HCT116 (cell line): ENCODE data around the gene FGD5. TPM values are rescaled to one million over a fixed set of nuclear protein-coding genes. Genes with fewer than 3 reads are reported as not detected.

ENCODE experiments used
- ATAC-seq: fragments of 200-7000 bp; cut with Tn5 transposase; 2 replicates; pipeline ENCODE4 v1.9.1; 2020; ENCODE audit warnings: mild to moderate bottlenecking, moderate library complexity
- BruUV-seq: library from RNA; stranded (reverse); fragments of 400-500 nt; replicated peaks from 2 replicates; lab custom pipeline; 2021; lab: Mats Ljungman, UMichigan
- CTCF ChIA-PET: fragments of 300-600 bp; sonication (Branson Sonifier 250); formaldehyde crosslinking; loops from one replicate; lab custom pipeline; 2021; ENCODE audit warnings: antibody characterized with exemption; lab: Charles Lee
- POLR2A ChIA-PET: fragments of 300-600, 350-600 bp; sonication (Branson Sonifier 250); formaldehyde crosslinking; loops from one replicate; lab custom pipeline; 2021; ENCODE audit warnings: antibody characterized with exemption; lab: Charles Lee
- RAD21 ChIA-PET, 2 experiments: fragments of 300-600 bp; sonication (Branson Sonifier 250); formaldehyde crosslinking; loops; one replicate each; lab custom pipeline; 2023; ENCODE audit warnings: low total read pairs in 2 of 2; ENCODE audit not compliant: uncharacterized antibody in 2 of 2, unreplicated experiment in 2 of 2, low non-redundant PET in 1 of 2; lab: Charles Lee
- DNase-seq: peaks from one replicate; pipeline ENCODE4 v3.0.0-alpha.2; 2010; ENCODE audit warnings: low read depth, low spot score
- H2AFZ ChIP-seq: fragments of 200-600 bp; shearing (Covaris generic), sonication (generic); 2 replicates; pipeline ENCODE4 v1.6.1; 2017; ENCODE audit warnings: low read depth, mixed run types, mixed read lengths, antibody characterized with exemption, low read length; ENCODE audit not compliant: poor library complexity, severe bottlenecking
- H3K27ac ChIP-seq: 2 replicates; pipeline ENCODE4 v1.5.1; 2012; ENCODE audit warnings: low read depth, low read length
- H3K27me3 ChIP-seq: fragments of 200-600 bp; sonication (generic); 2 replicates; pipeline ENCODE4 v1.6.1; 2016; ENCODE audit warnings: mixed run types, low read length, mixed read lengths; ENCODE audit not compliant: insufficient read depth
- H3K36me3 ChIP-seq, 2 experiments: fragments of 200-500 bp in 1 of 2; fragments of 200-600 bp in 1 of 2; sonication (Bioruptor generic) in 1 of 2; sonication (generic) in 1 of 2; 2 replicates each; pipeline versions ENCODE4 v1.5.1 to v1.6.1; 2014 to 2016; ENCODE audit warnings: low read length in 2 of 2, inconsistent platforms in 1 of 2, mixed read lengths in 1 of 2, mixed run types in 1 of 2; ENCODE audit not compliant: insufficient read depth in 2 of 2, control insufficient read depth in 1 of 2
- H3K4me1 ChIP-seq, 2 experiments: fragments of 200-600 bp in 1 of 2; sonication (generic) in 1 of 2; 2 replicates each; pipeline versions ENCODE4 v1.5.1 to v1.6.1; 2012 to 2017; ENCODE audit warnings: low read length in 2 of 2, inconsistent platforms in 1 of 2, mild to moderate bottlenecking in 1 of 2, mixed read lengths in 1 of 2, mixed run types in 1 of 2, moderate library complexity in 1 of 2; ENCODE audit not compliant: insufficient read depth in 2 of 2, control insufficient read depth in 1 of 2
- H3K4me2 ChIP-seq: fragments of 200-600 bp; sonication (generic); 2 replicates; pipeline ENCODE4 v1.6.1; 2017; ENCODE audit warnings: mixed run types, low read length, mixed read lengths
- H3K4me3 ChIP-seq, 2 experiments: fragments of 200-600 bp in 1 of 2; sonication (generic) in 1 of 2; replicated peaks in 1 of 2; 2 replicates each; pipeline ENCODE4 v1.5.1; 2011 to 2016; ENCODE audit warnings: low read length in 2 of 2, control low read depth in 1 of 2, low read depth in 1 of 2, mild to moderate bottlenecking in 1 of 2, mixed read lengths in 1 of 2, mixed run types in 1 of 2
- H3K79me2 ChIP-seq: fragments of 200-600 bp; sonication (generic); 2 replicates; pipeline ENCODE4 v1.6.1; 2017; ENCODE audit warnings: mild to moderate bottlenecking, mixed run types, low read length, moderate library complexity, mixed read lengths; ENCODE audit not compliant: insufficient read depth
- H3K9ac ChIP-seq: fragments of 200-600 bp; sonication (generic); 2 replicates; pipeline ENCODE4 v1.6.1; 2016; ENCODE audit warnings: low read length, mixed read lengths
- H3K9me2 ChIP-seq: fragments of 200-600 bp; sonication (generic), shearing (Covaris generic); 2 replicates; pipeline ENCODE4 v1.6.1; 2017; ENCODE audit warnings: mixed run types, mild to moderate bottlenecking, moderate library complexity; ENCODE audit not compliant: insufficient read depth
- H3K9me3 ChIP-seq, 2 experiments: fragments of 200-500 bp in 1 of 2; fragments of 200-600 bp in 1 of 2; sonication (Bioruptor generic) in 1 of 2; sonication (generic) in 1 of 2; 2 replicates each; pipeline ENCODE4 v1.6.1; 2014 to 2017; ENCODE audit warnings: low read length in 2 of 2, mixed read lengths in 2 of 2, inconsistent platforms in 1 of 2, low read depth in 1 of 2, mild to moderate bottlenecking in 1 of 2, mixed run types in 1 of 2, moderate library complexity in 1 of 2; ENCODE audit not compliant: control insufficient read depth in 1 of 2, insufficient read depth in 1 of 2
- H4K20me1 ChIP-seq: fragments of 200-600 bp; sonication (generic), shearing (Covaris generic); 2 replicates; pipeline ENCODE4 v1.6.1; 2017; ENCODE audit warnings: mixed run types, mild to moderate bottlenecking, moderate library complexity; ENCODE audit not compliant: insufficient read depth
- CEBPB ChIP-seq: IDR thresholded peaks from 2 replicates; pipeline ENCODE4 v1.6.1; 2012; ENCODE audit warnings: low read depth
- ELF1 ChIP-seq: IDR thresholded peaks from 2 replicates; pipeline ENCODE4 v1.6.1; 2012; ENCODE audit warnings: low read depth, borderline replicate concordance
- JUND ChIP-seq: IDR thresholded peaks from 2 replicates; pipeline ENCODE4 v1.6.1; 2012
- POLR2A ChIP-seq: IDR thresholded peaks from 2 replicates; pipeline ENCODE4 v1.7.0; 2011; ENCODE audit warnings: borderline replicate concordance; ENCODE audit not compliant: insufficient read depth, insufficient read length; ENCODE audit errors: extremely low read depth
- SRF ChIP-seq: IDR thresholded peaks from 2 replicates; pipeline ENCODE4 v1.6.1; 2012; ENCODE audit warnings: low read depth
- ZFX ChIP-seq: fragments of 450-650 bp; IDR thresholded peaks from 2 replicates; pipeline ENCODE4 v1.6.1; 2017
- intact Hi-C: fragments of 100-400 bp; cut with micrococcal nuclease; formaldehyde crosslinking; loops from 2 replicates; pipeline ENCODE4 v1.10.0; 2022
- total RNA-seq: library from RNA; stranded (reverse); gene quantifications from one replicate; pipeline ENCODE4 v1.2.1, GENCODE V29; 2021; ENCODE audit not compliant: unreplicated experiment
- TF ChIP-seq, protein P1 (sequence below), 3 experiments: fragments of 200-600 bp in 1 of 3; sonication (generic) in 1 of 3; IDR thresholded peaks in 2 of 3; conservative IDR thresholded peaks in 1 of 3; 2 replicates each; pipeline ENCODE4 v1.5.1; 2012 to 2017; ENCODE audit warnings: low read depth in 2 of 3, low read length in 2 of 3, antibody characterized with exemption in 1 of 3, borderline replicate concordance in 1 of 3, control low read depth in 1 of 3, mild to moderate bottlenecking in 1 of 3, mixed read lengths in 1 of 3, mixed run types in 1 of 3, moderate library complexity in 1 of 3; ENCODE audit not compliant: insufficient read depth in 1 of 3
- TF ChIP-seq, protein P2 (sequence below): IDR thresholded peaks from 2 replicates; pipeline ENCODE4 v1.6.1; 2012

Gene FGD5
- total RNA-seq, 1 experiment from 2014 or later: 0.22 TPM

DNA sequence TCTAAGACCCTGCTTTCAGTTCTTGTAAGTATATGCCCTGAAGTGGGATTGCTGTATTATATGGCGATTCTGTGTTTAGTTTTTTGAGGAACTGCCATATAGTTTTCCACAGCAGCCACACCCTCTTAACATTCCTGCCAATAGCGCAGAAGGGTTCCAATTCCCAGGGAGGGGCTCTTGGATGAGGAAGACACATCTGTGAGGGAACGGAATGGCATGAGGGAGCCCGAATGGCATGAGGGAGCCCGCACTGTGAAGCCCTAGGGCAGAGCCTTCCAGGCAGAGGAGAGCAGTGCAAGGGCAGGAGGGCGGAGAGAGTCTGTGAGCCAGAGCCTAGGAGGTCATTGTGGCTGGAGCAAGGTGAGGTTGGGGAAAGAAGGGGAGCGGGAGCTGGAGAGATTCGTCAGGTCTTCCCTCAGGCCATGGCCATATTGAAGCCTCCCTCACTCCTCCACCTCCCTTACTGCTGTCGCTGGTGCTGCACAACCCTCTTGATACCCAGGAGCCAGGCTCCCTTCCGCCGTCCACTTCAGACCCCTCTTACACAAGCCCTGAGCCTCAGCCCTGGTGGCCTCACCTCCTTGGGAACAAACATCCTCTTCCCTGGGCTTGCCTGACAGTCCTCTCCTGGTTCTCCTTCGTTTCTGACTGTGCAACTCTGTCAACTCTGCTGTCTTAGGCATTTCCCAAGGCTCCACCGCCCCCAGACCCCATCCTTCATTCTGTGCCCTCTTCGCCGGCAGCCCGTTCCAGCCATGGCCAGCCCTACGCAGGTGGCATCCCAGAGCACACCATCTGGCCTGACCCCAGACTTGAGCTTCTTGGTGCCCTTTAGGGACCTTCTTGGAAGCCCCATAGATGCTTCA lies 51.4 kb downstream of the FGD5 start:
- H3K79me2 ChIP-seq: no peaks in the 10 kb centered on the region
- no peak overlapping the region for H3K27ac ChIP-seq
- H3K4me2 ChIP-seq: no peak overlapping the region
- no peak overlapping the region for H3K4me3 ChIP-seq
- H4K20me1 ChIP-seq: no peaks in the 10 kb centered on the region
- RAD21 ChIA-PET: no interaction called here
- no TSS peak for BruUV-seq
- TF ChIP-seq, protein P1, sequence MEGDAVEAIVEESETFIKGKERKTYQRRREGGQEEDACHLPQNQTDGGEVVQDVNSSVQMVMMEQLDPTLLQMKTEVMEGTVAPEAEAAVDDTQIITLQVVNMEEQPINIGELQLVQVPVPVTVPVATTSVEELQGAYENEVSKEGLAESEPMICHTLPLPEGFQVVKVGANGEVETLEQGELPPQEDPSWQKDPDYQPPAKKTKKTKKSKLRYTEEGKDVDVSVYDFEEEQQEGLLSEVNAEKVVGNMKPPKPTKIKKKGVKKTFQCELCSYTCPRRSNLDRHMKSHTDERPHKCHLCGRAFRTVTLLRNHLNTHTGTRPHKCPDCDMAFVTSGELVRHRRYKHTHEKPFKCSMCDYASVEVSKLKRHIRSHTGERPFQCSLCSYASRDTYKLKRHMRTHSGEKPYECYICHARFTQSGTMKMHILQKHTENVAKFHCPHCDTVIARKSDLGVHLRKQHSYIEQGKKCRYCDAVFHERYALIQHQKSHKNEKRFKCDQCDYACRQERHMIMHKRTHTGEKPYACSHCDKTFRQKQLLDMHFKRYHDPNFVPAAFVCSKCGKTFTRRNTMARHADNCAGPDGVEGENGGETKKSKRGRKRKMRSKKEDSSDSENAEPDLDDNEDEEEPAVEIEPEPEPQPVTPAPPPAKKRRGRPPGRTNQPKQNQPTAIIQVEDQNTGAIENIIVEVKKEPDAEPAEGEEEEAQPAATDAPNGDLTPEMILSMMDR (IDR thresholded peaks at IDR 0.05 in 2 of 3, conservative IDR thresholded peaks at IDR 0.05 in 1 of 3; ENCODE audit: borderline replicate concordance in 1 of 3, insufficient read depth in 1 of 3, low read depth in 2 of 3, low read length in 2 of 3): no peak
- TF ChIP-seq JUND (no peak), ELF1 (no peak), CEBPB (no peak)
- TF ChIP-seq, protein P2, sequence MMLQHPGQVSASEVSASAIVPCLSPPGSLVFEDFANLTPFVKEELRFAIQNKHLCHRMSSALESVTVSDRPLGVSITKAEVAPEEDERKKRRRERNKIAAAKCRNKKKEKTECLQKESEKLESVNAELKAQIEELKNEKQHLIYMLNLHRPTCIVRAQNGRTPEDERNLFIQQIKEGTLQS: no peak
- CTCF ChIA-PET: no interaction called here
- H3K9me3 ChIP-seq: no peaks in the 10 kb centered on the region
- H3K9me2 ChIP-seq: no peaks in the 10 kb centered on the region
- H3K4me1 ChIP-seq: no peaks in the 10 kb centered on the region
- H3K27me3 ChIP-seq: peaks cover 13% of the 10 kb centered on the region; the same call in 1 of the 2 replicates
- intact Hi-C loops: no loop called here
- H2AFZ ChIP-seq: no peak overlapping the region
- no peak overlapping the region for H3K9ac ChIP-seq
- ATAC-seq (no peak), DNase-seq (no peak)
- POLR2A ChIA-PET: no interaction called here
- H3K36me3 ChIP-seq: no peaks in the 10 kb centered on the region

DNA sequence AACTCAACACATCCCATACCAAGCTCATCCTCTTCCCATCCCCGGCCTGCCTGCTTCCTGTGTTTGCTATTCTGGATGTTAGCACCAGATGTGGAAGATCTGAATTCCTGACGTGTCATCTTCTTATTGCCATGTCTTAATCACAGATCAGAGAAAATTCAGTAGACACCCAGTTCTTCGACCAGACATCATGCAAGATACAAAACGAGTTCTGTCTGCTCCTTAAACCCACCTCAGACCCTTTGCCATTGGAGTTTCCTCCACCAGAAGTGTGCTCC lies 52.0 kb downstream of the FGD5 start:
- no peaks in the 10 kb centered on the region for H3K4me1 ChIP-seq
- no TSS peak for BruUV-seq
- intact Hi-C loops: no loop called here
- H3K9ac ChIP-seq: no peak overlapping the region
- H3K9me2 ChIP-seq: no peaks in the 10 kb centered on the region
- no peaks in the 10 kb centered on the region for H3K9me3 ChIP-seq
- DNase-seq: no peak
- TF ChIP-seq ELF1 (no peak), SRF (no peak), POLR2A (no peak), CEBPB (no peak), ZFX (no peak)
- TF ChIP-seq, protein P1 (IDR thresholded peaks at IDR 0.05 in 2 of 3, conservative IDR thresholded peaks at IDR 0.05 in 1 of 3; ENCODE audit: borderline replicate concordance in 1 of 3, insufficient read depth in 1 of 3, low read depth in 2 of 3, low read length in 2 of 3): no peak
- no peak for ATAC-seq
- peaks cover 13% of the 10 kb centered on the region; the same call in 1 of the 2 replicates for H3K27me3 ChIP-seq
- no peak overlapping the region for H2AFZ ChIP-seq
- no peaks in the 10 kb centered on the region for H3K36me3 ChIP-seq
- H3K27ac ChIP-seq: no peak overlapping the region
- H3K4me3 ChIP-seq: no peak overlapping the region
- CTCF ChIA-PET: no interaction called here
- H3K79me2 ChIP-seq: no peaks in the 10 kb centered on the region
- POLR2A ChIA-PET: no interaction called here
- no peaks in the 10 kb centered on the region for H4K20me1 ChIP-seq
- no peak overlapping the region for H3K4me2 ChIP-seq
- RAD21 ChIA-PET: no interaction called here
